Loucy (cell line): ENCODE data around the gene ELL2.

Source experiments
- CTCF ChIP-seq: fragments of 200-600 bp; sonication (generic); conservative IDR thresholded peaks from 2 replicates; pipeline ENCODE4 v1.5.1; 2014; ENCODE audit warnings: mild to moderate bottlenecking, antibody characterized with exemption, low read length
- EZH2phosphoT487 ChIP-seq: fragments of 200-600 bp; IDR thresholded peaks from 2 replicates; pipeline ENCODE4 v1.6.1; 2018; ENCODE audit warnings: antibody characterized with exemption, mild to moderate bottlenecking, moderate library complexity, borderline replicate concordance

DNA sequence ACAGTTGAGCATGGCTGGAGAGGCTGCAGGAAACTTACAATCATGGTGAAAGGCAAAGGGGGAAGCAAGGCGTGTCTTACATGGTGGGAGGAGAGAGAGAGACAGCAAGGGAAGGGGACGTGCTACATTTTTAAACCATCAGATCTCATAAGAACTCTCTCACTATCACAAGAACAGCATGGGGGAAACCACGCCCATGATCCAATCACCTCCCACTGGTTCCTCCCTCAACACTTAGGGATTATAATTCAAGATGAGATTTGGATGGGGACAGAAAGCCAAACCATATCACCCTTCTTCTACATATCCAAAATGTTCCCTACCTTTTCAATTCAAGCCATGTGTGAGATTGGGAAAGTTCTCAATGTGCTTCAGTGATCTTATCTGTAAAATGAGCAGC, 116.3 kb downstream of the ELL2 start:
- TF ChIP-seq CTCF (no peak), EZH2phosphoT487 (no peak)
